Adrenal gland (tissue), 5 donors: ENCODE results near the gene DNMBP.

Source experiments
- CTCF ChIP-seq, 6 experiments: fragments of 450-650 bp in 4 of 6; fragments of 200-600 bp in 2 of 6; sonication (generic) in 1 of 6; IDR thresholded peaks; 1 replicate in 5 of 6; 2 replicates in 1 of 6; pipeline versions ENCODE4 v1.5.1 to v1.8.0; 2016 to 2021; ENCODE audit warnings: antibody characterized with exemption in 6 of 6, mild to moderate bottlenecking in 2 of 6, moderate library complexity in 1 of 6
- POLR2A ChIP-seq, 2 donors: fragments of 450-650 bp; IDR thresholded peaks; one replicate each; pipeline ENCODE4 v1.6.1; 2017; ENCODE audit warnings: antibody characterized with exemption in 2 of 2, mild to moderate bottlenecking in 2 of 2, moderate library complexity in 1 of 2
- donor health status: DM: no; HTN: no; CAD: no.

- TF ChIP-seq POLR2A (IDR thresholded peaks at IDR 0.05) = no peak
- no peak for TF ChIP-seq CTCF (IDR thresholded peaks at IDR 0.05)
Measured at GRCh38 chr10:99860466-99860865, 149.3 kb downstream of the DNMBP start.
